Peyer's patch (tissue), 4 donors: Measurements from ENCODE around the gene PTPRK.

ENCODE experiments used
- POLR2A ChIP-seq, 2 donors: fragments of 450-650 bp; IDR thresholded peaks; one replicate each; pipeline ENCODE4 v1.5.1; 2017; ENCODE audit warnings: antibody characterized with exemption in 2 of 2, mild to moderate bottlenecking in 2 of 2, moderate library complexity in 2 of 2
- TF ChIP-seq, protein P1 (sequence below), 6 experiments: fragments of 450-650 bp in 4 of 6; fragments of 200-600 bp in 2 of 6; sonication (generic) in 1 of 6; IDR thresholded peaks; one replicate each; pipeline ENCODE4 v1.5.1; 2017 to 2019; ENCODE audit warnings: antibody characterized with exemption in 6 of 6, mild to moderate bottlenecking in 3 of 6, moderate library complexity in 1 of 6

DNA sequence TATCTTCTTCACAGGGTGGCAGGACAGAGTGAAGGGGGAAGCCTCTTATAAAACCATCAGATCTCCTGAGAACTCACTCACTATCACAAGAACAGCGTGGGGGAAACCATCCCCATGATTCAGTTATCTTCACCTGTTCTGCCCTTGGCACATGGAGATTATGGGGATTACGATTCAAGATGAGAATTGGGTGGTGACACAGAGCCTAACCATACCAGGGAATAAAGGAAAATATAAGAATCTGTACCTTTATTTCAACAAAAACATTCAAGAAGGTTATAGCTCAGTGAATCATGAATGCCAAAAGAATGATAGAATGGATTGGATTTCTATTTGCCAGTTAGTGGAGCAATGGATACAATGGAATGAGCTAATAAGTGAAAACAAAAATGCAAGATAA, 214.4 kb downstream of the PTPRK start:
- TF ChIP-seq, protein P1, sequence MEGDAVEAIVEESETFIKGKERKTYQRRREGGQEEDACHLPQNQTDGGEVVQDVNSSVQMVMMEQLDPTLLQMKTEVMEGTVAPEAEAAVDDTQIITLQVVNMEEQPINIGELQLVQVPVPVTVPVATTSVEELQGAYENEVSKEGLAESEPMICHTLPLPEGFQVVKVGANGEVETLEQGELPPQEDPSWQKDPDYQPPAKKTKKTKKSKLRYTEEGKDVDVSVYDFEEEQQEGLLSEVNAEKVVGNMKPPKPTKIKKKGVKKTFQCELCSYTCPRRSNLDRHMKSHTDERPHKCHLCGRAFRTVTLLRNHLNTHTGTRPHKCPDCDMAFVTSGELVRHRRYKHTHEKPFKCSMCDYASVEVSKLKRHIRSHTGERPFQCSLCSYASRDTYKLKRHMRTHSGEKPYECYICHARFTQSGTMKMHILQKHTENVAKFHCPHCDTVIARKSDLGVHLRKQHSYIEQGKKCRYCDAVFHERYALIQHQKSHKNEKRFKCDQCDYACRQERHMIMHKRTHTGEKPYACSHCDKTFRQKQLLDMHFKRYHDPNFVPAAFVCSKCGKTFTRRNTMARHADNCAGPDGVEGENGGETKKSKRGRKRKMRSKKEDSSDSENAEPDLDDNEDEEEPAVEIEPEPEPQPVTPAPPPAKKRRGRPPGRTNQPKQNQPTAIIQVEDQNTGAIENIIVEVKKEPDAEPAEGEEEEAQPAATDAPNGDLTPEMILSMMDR (IDR thresholded peaks at IDR 0.05): no peak
- TF ChIP-seq POLR2A (IDR thresholded peaks at IDR 0.05): no peak
